Measurements from ENCODE around the gene CERT1. TPM values are rescaled to one million over a fixed set of nuclear protein-coding genes. Genes with fewer than 3 reads are reported as not detected.

Gene CERT1
- total RNA-seq, 1 experiment from 2014 or later, result 30.0 TPM

GRCh38 chr5:75523275-75523674 is 11.8 kb upstream of the CERT1 start:
- Histone ChIP-seq H3K27ac (ENCODE audit: low read depth, low read length, poor library complexity, severe bottlenecking) (no peak overlapping the region), H3K4me3 (ENCODE audit: low read depth, low read length, poor library complexity, severe bottlenecking) (no peak overlapping the region), H3K9me3 (ENCODE audit: low read depth, low read length, poor library complexity, severe bottlenecking) (peaks cover 28% of the 10 kb centered on the region), H3K4me1 (ENCODE audit: insufficient read depth, low read length, poor library complexity, severe bottlenecking) (no peaks in the 10 kb centered on the region), H3K36me3 (ENCODE audit: insufficient read depth, low read length, poor library complexity, severe bottlenecking) (peaks cover 18% of the 10 kb centered on the region), H3K27me3 (replicated peaks; ENCODE audit: insufficient read depth, low read depth, low read length, poor library complexity) (no peaks in the 10 kb centered on the region)
- intact Hi-C loops (cut with micrococcal nuclease; ENCODE audit: unreplicated experiment), result no loop called here
- TF ChIP-seq EZH2 (IDR thresholded peaks at IDR 0.05; ENCODE audit: borderline replicate concordance, low read depth, low read length, poor library complexity, severe bottlenecking) (no peak), CTCF (conservative IDR thresholded peaks at IDR 0.05; ENCODE audit: low read depth, low read length) (no peak)
- CTCF ChIA-PET, result no interaction called here
- POLR2A ChIA-PET (ENCODE audit: low non-redundant PET), result no interaction called here
- no peak for DNase-seq (ENCODE audit: low spot score)
- no TSS peak for BruUV-seq (replicated peaks)

GRCh38 chr5:75522542-75522941 is 11.1 kb upstream of the CERT1 start:
- ChIA-PET CTCF (no interaction called here), POLR2A (ENCODE audit: low non-redundant PET) (no interaction called here)
- Histone ChIP-seq H3K4me1 (ENCODE audit: insufficient read depth, low read length, poor library complexity, severe bottlenecking) (no peaks in the 10 kb centered on the region), H3K4me3 (ENCODE audit: low read depth, low read length, poor library complexity, severe bottlenecking) (no peak overlapping the region), H3K9me3 (ENCODE audit: low read depth, low read length, poor library complexity, severe bottlenecking) (peaks cover 28% of the 10 kb centered on the region), H3K27ac (ENCODE audit: low read depth, low read length, poor library complexity, severe bottlenecking) (no peak overlapping the region), H3K36me3 (ENCODE audit: insufficient read depth, low read length, poor library complexity, severe bottlenecking) (peaks cover 18% of the 10 kb centered on the region), H3K27me3 (replicated peaks; ENCODE audit: insufficient read depth, low read depth, low read length, poor library complexity) (no peaks in the 10 kb centered on the region)
- BruUV-seq (replicated peaks), result no TSS peak
- intact Hi-C loops (cut with micrococcal nuclease; ENCODE audit: unreplicated experiment), result no loop called here
- TF ChIP-seq EZH2 (IDR thresholded peaks at IDR 0.05; ENCODE audit: borderline replicate concordance, low read depth, low read length, poor library complexity, severe bottlenecking), result no peak
- TF ChIP-seq CTCF (conservative IDR thresholded peaks at IDR 0.05; ENCODE audit: low read depth, low read length), result no peak
- no peak for DNase-seq (ENCODE audit: low spot score)

- ChIA-PET CTCF (no interaction called here), POLR2A (ENCODE audit: low non-redundant PET) (no interaction called here)
- DNase-seq (ENCODE audit: low spot score), result no peak
- no TSS peak for BruUV-seq (replicated peaks)
- Histone ChIP-seq H3K27me3 (replicated peaks; ENCODE audit: insufficient read depth, low read depth, low read length, poor library complexity) (no peaks in the 10 kb centered on the region), H3K9me3 (ENCODE audit: low read depth, low read length, poor library complexity, severe bottlenecking) (peaks cover 28% of the 10 kb centered on the region), H3K4me3 (ENCODE audit: low read depth, low read length, poor library complexity, severe bottlenecking) (no peak overlapping the region), H3K27ac (ENCODE audit: low read depth, low read length, poor library complexity, severe bottlenecking) (no peak overlapping the region), H3K4me1 (ENCODE audit: insufficient read depth, low read length, poor library complexity, severe bottlenecking) (no peaks in the 10 kb centered on the region), H3K36me3 (ENCODE audit: insufficient read depth, low read length, poor library complexity, severe bottlenecking) (peaks cover 18% of the 10 kb centered on the region)
- intact Hi-C loops (cut with micrococcal nuclease; ENCODE audit: unreplicated experiment), result no loop called here
- TF ChIP-seq CTCF (conservative IDR thresholded peaks at IDR 0.05; ENCODE audit: low read depth, low read length) (no peak), EZH2 (IDR thresholded peaks at IDR 0.05; ENCODE audit: borderline replicate concordance, low read depth, low read length, poor library complexity, severe bottlenecking) (no peak)
Observed at GRCh38 chr5:75522025-75522424, 10.6 kb upstream of the CERT1 start.
